B cell (primary cell): ENCODE data around the gene PDXP. TPM values are rescaled to one million over a fixed set of nuclear protein-coding genes. Genes with fewer than 3 reads are reported as not detected.
A peak's percentile ranks its signal among the peaks of the same experiment; 100 is the strongest.

Experiments used
- ATAC-seq: fragments of 200-7000 bp; cut with Tn5 transposase; one replicate; pipeline ENCODE4 v1.10.0; 2021; ENCODE audit warnings: low read depth, mild to moderate bottlenecking, moderate number of reproducible peaks, moderate library complexity
- CTCF ChIA-PET: fragments of 350-600 bp; sonication (Branson Sonifier 250); formaldehyde crosslinking; loops from one replicate; lab custom pipeline; 2021; ENCODE audit warnings: antibody characterized with exemption, inconsistent platforms; lab: Charles Lee
- POLR2A ChIA-PET: fragments of 350-600 bp; sonication (Branson Sonifier 250); formaldehyde crosslinking; loops from one replicate; lab custom pipeline; 2021; ENCODE audit warnings: antibody characterized with exemption; lab: Charles Lee
- DNase-seq: peaks from one replicate; pipeline ENCODE4 v3.0.0; 2013
- H2AFZ ChIP-seq: 2 replicates; pipeline ENCODE4 v1.6.1; 2012; ENCODE audit warnings: mild to moderate bottlenecking, low read depth, low read length; ENCODE audit not compliant: insufficient read depth, poor library complexity, severe bottlenecking
- H3K27ac ChIP-seq, 2 donors: 1 replicate in 1 of 2; 2 replicates in 1 of 2; pipeline ENCODE4 v1.5.1; 2012 to 2013; ENCODE audit warnings: low read length in 2 of 2, mild to moderate bottlenecking in 2 of 2, moderate library complexity in 1 of 2
- H3K27me3 ChIP-seq, 4 experiments: fragments of 200-600 bp in 1 of 4; sonication (generic) in 1 of 4; replicated peaks in 1 of 4; 1 replicate in 2 of 4; 2 replicates in 2 of 4; pipeline versions ENCODE4 v1.6.1 to v1.7.0; 2013 to 2016; ENCODE audit warnings: low read length in 3 of 4, mild to moderate bottlenecking in 2 of 4, mixed read lengths in 1 of 4, moderate library complexity in 1 of 4; ENCODE audit not compliant: insufficient read depth in 4 of 4, control insufficient read depth in 3 of 4; ENCODE audit errors: control extremely low read depth in 1 of 4
- H3K36me3 ChIP-seq, 2 experiments: replicated peaks in 1 of 2; 1 replicate in 1 of 2; 2 replicates in 1 of 2; pipeline versions ENCODE4 v1.6.1 to v1.7.1; 2013; ENCODE audit warnings: low read length in 1 of 2; ENCODE audit not compliant: insufficient read depth in 2 of 2, control insufficient read depth in 1 of 2; ENCODE audit errors: control extremely low read depth in 1 of 2, extremely low read depth in 1 of 2
- H3K4me1 ChIP-seq, 2 donors: fragments of 200-600 bp in 1 of 2; sonication (generic) in 1 of 2; 1 replicate in 1 of 2; 2 replicates in 1 of 2; pipeline versions ENCODE4 v1.5.1 to v1.6.1; 2013 to 2017; ENCODE audit warnings: low read length in 2 of 2; ENCODE audit not compliant: control insufficient read depth in 2 of 2, insufficient read depth in 2 of 2
- H3K4me2 ChIP-seq: replicated peaks from 2 replicates; pipeline ENCODE3; 2012; ENCODE audit warnings: mild to moderate bottlenecking, low read depth, low read length; ENCODE audit not compliant: poor library complexity, severe bottlenecking
- H3K4me3 ChIP-seq, 5 experiments: fragments of 200-600 bp in 1 of 5; sonication (generic) in 1 of 5; 1 replicate in 3 of 5; 2 replicates in 2 of 5; pipeline versions ENCODE4 v1.5.1 to v1.7.0; 2011 to 2016; ENCODE audit warnings: low read length in 4 of 5, mild to moderate bottlenecking in 4 of 5, low read depth in 2 of 5, control low read depth in 1 of 5, moderate library complexity in 1 of 5; ENCODE audit not compliant: insufficient read depth in 1 of 5; ENCODE audit errors: control extremely low read depth in 1 of 5, extremely low read depth in 1 of 5
- H3K79me2 ChIP-seq: fragments of 200-600 bp; sonication (generic); one replicate; pipeline ENCODE4 v1.6.0; 2016; ENCODE audit warnings: low read length; ENCODE audit not compliant: control insufficient read depth, insufficient read depth
- H3K9ac ChIP-seq: fragments of 200-600 bp; sonication (generic); 2 replicates; pipeline ENCODE4 v1.6.1; 2017; ENCODE audit warnings: mild to moderate bottlenecking, low read length, moderate library complexity
- H3K9me3 ChIP-seq, 3 donors: one replicate each; pipeline versions ENCODE4 v1.6.1 to v1.7.1; 2013; ENCODE audit warnings: low read length in 2 of 3; ENCODE audit not compliant: control insufficient read depth in 2 of 3, insufficient read depth in 1 of 3; ENCODE audit errors: control extremely low read depth in 1 of 3
- H4K20me1 ChIP-seq: 2 replicates; pipeline ENCODE4 v1.6.0; 2012; ENCODE audit warnings: mild to moderate bottlenecking, low read length; ENCODE audit not compliant: insufficient read depth, control insufficient read depth, poor library complexity, severe bottlenecking
- H3K27ac Mint-ChIP-seq: one replicate; pipeline ENCODE4 v1.8.0; 2021; ENCODE audit warnings: mixed read lengths
- H3K27me3 Mint-ChIP-seq: one replicate; pipeline ENCODE4 v1.8.0; 2021; ENCODE audit warnings: mixed read lengths
- H3K4me1 Mint-ChIP-seq: one replicate; pipeline ENCODE4 v1.8.0; 2021; ENCODE audit warnings: mixed read lengths
- H3K4me3 Mint-ChIP-seq: one replicate; pipeline ENCODE4 v1.8.0; 2021; ENCODE audit warnings: mixed read lengths
- H3K9me3 Mint-ChIP-seq: one replicate; pipeline ENCODE4 v1.8.0; 2022; ENCODE audit warnings: mixed read lengths; ENCODE audit not compliant: insufficient read depth
- CTCF ChIP-seq: fragments of 200-600 bp; IDR thresholded peaks from one replicate; pipeline ENCODE4 v1.8.0; 2022; ENCODE audit warnings: antibody characterized with exemption, mild to moderate bottlenecking
- EZH2 ChIP-seq: IDR thresholded peaks from 2 replicates; pipeline ENCODE4 v1.6.1; 2012; ENCODE audit warnings: borderline replicate concordance, low read depth, mild to moderate bottlenecking, moderate library complexity, low read length; ENCODE audit not compliant: insufficient read depth, poor library complexity, severe bottlenecking
- WGBS: methylation state at CpG from one replicate; pipeline ENCODE4 v1.1.5; 2013; ENCODE audit warnings: missing lambda C conversion rate; ENCODE audit not compliant: insufficient coverage; 5-methylcytosine and 5-hydroxymethylcytosine counted together
- intact Hi-C: fragments of 100-400 bp; cut with micrococcal nuclease; formaldehyde crosslinking; loops from one replicate; pipeline ENCODE4 v1.10.0; 2022
- polyA plus RNA-seq: library from polyadenylated mRNA; depleted of rRNA; stranded (reverse); fragments of >200 nt; gene quantifications from 2 replicates; pipeline ENCODE4 v1.2.3, GENCODE V29; 2012
- total RNA-seq, 2 donors: library from RNA; stranded (reverse); fragments of 120-200 nt in 1 of 2; gene quantifications; 1 replicate in 1 of 2; 2 replicates in 1 of 2; pipeline versions ENCODE4 v1.2.3 to v1.2.4, GENCODE V29; 2013 to 2022

The PDXP gene
- total and polyA plus RNA-seq, 2 donors (not counting 1 experiment from before 2014, with no cell fraction given) = 16.6 to 17.5 TPM

DNA sequence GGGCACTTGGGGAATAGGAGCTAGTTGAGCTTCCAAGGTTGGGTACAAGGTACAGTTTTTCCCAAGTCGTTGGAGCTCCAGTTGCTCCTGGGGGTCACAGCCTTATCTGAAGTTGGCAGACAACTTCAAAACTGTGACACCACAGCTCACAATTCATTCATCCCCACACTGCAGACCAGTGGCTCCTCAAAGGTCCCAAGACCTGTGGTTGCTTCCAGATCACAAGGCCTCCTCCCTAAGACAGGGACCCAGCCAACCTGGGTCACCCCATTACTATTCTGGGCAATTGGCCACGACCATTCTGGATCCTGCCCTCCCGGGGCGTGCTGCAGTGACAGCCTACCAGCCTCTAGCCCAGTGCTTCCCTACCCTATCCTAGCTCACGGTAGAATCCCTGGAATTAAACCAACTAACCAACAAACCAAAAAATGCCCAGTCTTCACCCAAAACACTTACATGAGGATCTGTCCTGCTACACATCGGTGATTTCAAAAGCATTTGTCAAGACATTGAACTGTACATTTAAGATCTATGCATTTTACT is 862 bp upstream of the PDXP start:
- H3K9me3 ChIP-seq = no peaks in the 10 kb centered on the region
- peaks cover 8% of the 10 kb centered on the region for H4K20me1 ChIP-seq

More for the DNA sequence above, 862 bp upstream of the PDXP start:
- Histone ChIP-seq H2AFZ (peak overlapping the region; percentile 73), H3K9ac (peak overlapping the region; percentile 59), H3K27ac (peak overlapping the region; percentile 72 to 84), H3K79me2 (peaks cover 36% of the 10 kb centered on the region), H3K4me1 (peaks cover 38 to 44% of the 10 kb centered on the region in 2 donors), H3K4me3 (peak overlapping the region; percentile 42 to 74 (median 61)), H3K27me3 (no peaks in the 10 kb centered on the region), H3K4me2 (peak overlapping the region; percentile 97), H3K36me3 (peaks cover 0 to 19% of the 10 kb centered on the region in 2 experiments)
- Mint-ChIP-seq H3K4me3 (peak overlapping the region; percentile 98), H3K27ac (peak overlapping the region; percentile 99), H3K27me3 (no peaks in the 10 kb centered on the region), H3K4me1 (peaks cover 45% of the 10 kb centered on the region), H3K9me3 (no peaks in the 10 kb centered on the region)
- DNase-seq = no peak
- WGBS = 14% methylated on average over 5 of the region's 6 CpGs
- intact Hi-C loops = loop anchor here (1.0 kb wide), 5 partner anchors 14 to 89 kb away; partner anchors contain the start of genes GGA1 and NOL12
- ChIA-PET CTCF (interaction anchor here (0.7 to 22.6 kb wide), 19 partner anchors 8 to 239 kb away, joined by 3 to 462 read pairs (median 6); partner anchors contain the start of genes GGA1, LGALS1, NOL12 and SH3BP1), POLR2A (interaction anchor here (0.6 to 3.0 kb wide), 12 partner anchors 14 to 49 kb away, joined by 3 to 44 read pairs (median 6); partner anchors contain the start of genes GGA1, LGALS1 and NOL12)
- TF ChIP-seq EZH2 (no peak), CTCF (no peak)
- no peak for ATAC-seq
